G401 (cell line): ENCODE measurements around the gene REC114. TPM values are rescaled to one million over a fixed set of nuclear protein-coding genes. Genes with fewer than 3 reads are reported as not detected.
"Not testable (repeated sequence)": the region's sequence is repeated elsewhere in the genome, so short reads cannot be mapped to it uniquely, and the experiment has no call there.

ENCODE experiments used
- DNase-seq: peaks from one replicate; pipeline ENCODE4 v3.0.0-alpha.2; 2015; ENCODE audit warnings: low spot score
- in situ Hi-C: cut with HindIII; loops from 2 replicates; pipeline ENCODE4 v1.10.0; 2016; ENCODE audit warnings: low sequenced_read_pairs, mixed read lengths
- total RNA-seq: library from RNA; depleted of rRNA; stranded (reverse); fragments of >200 nt; shearing (Covaris generic); gene quantifications from 2 replicates; pipeline ENCODE4 v1.2.3, GENCODE V29; 2014

REC114 gene
- total RNA-seq, 1 experiment from 2014 or later: not detected

DNA sequence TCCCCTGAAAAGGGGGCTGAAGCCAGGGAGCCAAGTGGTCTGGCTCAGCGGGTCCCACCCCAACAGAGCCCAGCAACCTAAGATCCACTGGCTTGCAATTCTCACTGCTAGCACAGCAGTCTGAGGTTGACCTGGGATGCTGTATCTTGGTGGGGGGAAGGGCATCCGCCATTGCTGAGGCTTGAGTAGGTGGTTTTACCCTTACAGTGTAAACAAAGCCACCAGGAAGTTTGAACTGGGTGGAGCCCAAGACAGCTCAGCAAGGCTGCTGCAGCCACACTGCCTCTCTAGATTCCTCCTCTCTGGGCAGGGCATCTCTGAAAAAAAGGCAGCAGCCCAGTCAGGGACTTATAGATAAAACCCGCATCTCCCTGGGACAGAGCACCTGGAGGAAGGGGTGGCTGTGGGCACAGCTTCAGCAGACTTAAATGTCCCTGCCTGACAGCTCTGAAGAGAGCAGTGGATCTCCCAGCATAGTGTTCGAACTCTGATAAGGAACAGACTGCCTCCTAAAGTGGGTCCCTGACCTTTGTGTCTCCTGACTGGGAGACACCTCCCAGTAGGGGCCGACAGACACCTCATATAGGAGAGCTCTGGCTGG lies 5.3 kb downstream of the REC114 start:
- DNase-seq, in situ Hi-C loops: not testable (repeated sequence)

DNA sequence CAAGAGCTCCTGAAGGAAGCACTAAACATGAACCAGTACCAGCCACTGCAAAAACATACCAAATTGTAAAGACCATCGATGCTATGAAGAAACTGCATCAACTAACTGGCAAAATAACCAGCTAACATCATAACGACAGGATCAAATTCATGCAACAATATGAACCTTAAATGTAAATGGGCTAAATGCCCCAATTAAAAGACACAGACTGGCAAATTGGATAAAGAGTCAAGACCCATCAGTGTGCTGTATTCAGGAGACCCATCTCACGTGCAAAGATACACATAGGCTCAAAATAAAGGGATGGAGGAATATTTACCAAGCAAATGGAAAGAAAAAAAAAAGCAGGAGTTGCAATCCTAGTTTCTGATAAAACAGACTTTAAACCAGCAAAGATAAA lies 7.0 kb downstream of the REC114 start:
- in situ Hi-C loops, DNase-seq: not testable (repeated sequence)

DNA sequence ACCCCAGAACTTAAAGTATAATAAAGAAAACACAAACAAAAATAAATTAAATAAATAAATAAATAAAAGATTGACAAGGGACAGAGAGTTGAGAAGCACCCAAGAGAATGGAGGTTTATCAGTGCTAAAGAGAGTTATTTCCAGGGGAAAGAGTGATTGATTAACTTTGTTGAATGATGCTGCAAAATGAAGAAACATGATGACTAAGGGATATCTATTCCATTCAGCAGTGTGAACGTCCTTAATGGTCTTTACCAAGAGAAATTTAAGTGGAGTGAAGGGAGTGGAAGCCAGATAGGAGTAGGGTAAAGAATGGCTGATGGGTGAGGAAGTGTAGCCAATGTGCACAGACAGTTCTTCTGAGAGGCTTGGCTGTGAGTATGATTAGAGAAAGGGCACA lies 11.1 kb downstream of the REC114 start:
- DNase-seq: no peak
- in situ Hi-C loops: no loop called here

DNA sequence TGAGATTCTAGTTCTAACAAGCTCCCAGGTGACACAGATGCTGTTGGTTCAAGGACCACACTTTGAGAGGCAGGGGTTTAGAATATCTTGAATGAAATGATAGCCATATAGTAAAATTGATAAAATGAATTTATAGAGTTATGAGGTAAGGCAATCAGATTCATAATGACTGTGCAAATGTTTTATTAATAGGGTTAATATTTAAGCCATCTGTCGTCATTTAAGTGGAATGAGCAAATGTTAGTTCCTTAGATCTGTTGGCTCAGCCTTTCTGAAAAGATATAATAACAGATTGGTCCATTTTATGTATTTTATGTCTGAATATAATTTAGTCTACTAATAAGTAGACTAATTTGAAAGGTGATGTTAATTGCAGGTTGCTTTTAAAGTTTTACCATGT lies 12.9 kb downstream of the REC114 start:
- DNase-seq: no peak
- in situ Hi-C loops: no loop called here

DNA sequence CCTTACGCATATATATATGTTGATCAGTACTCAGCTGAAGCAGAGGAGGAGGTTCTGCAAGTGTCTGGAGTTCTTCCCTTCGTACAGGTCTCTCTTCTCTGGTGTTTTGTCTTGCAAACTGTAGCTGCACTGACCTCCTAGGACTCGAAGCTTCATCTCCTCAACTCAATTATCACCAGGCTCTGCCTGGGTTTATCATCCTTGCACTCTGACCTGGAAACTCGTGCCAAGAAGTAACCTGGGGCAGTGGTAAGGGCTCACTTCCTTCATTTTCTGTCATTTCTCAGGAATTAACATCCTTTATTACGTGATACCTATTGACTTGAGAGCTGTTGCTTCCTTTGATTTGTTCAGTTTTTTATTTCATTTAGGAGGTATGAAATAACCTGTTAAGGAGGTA lies 14.4 kb downstream of the REC114 start:
- in situ Hi-C loops: no loop called here
- DNase-seq: no peak

DNA sequence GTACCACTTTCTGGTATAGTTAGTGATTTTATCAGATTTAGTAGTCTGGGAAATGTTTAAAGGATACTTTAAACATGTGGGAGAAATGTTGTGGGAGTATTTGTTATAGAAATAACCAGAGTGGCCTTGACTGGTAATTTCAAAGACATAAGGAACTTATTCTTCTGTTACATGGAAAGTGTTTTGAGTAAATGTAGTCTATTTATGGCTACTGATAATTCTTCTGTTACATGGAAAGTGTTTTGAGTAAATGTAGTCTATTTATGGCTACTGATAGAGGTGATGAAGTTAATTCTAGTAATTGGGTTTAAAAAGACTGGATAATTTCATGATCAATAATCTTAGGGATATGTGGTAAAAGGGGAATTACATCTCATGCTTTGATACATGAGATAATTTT lies 17.7 kb downstream of the REC114 start:
- no peak for DNase-seq
- in situ Hi-C loops: no loop called here

DNA sequence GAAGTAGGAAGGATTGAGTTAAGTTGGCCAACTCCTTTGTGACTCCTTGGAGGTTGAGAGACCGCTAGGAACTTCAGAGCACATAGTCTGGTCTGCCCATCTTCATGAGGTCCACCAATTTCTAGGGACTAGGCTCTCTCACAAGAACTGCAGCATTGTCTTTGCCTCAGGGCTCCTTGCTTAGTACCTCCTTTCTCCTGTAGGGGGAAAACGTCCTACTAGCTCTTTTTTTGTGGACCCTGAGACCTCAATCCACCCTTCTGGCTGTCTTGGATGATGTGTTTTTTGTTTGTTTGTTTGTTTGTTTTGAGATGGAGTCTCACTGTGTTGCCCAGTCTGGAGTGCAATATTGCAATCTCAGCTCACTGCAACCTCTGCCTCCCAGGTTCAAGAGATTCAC lies 21.6 kb downstream of the REC114 start:
- in situ Hi-C loops: no loop called here
- no peak for DNase-seq

DNA sequence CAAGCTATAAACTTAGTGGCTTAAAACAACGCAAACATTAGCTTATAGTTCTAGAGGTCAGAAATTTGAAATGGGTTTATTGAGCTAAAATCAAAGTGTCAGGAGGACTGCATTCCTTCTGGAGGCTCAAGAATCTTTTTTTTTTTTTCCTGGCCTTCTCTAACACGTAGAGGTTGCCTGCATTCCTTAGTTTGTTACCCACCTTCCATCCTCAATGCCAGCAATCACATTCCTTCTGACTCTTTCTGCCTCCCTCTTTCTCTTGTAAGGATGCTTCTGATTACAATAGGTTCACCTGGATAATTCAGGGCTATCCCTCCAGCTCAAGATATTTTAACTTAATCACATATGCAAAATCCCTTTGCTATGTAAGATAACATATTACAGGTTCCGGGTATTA lies 24.8 kb downstream of the REC114 start:
- DNase-seq: no peak
- in situ Hi-C loops: no loop called here

DNA sequence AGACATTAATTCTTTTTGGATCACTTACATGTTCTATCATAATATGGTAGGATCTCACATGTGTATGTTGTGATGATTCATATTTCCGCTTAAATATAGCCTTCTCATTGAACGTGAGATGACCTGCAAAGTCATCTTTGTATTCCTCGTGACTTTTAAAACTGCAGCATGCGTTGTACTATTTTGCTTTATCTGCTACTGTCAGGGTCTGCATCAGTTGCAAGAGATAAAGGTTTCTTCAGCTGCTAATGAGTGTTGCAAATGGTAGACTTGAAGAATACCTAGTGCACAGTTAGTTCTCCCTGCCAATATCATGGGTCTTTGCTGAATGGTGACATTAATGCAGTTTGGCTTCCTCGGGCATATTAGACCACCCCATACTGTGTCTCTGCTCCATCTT lies 31.8 kb downstream of the REC114 start:
- in situ Hi-C loops: no loop called here
- no peak for DNase-seq

DNA sequence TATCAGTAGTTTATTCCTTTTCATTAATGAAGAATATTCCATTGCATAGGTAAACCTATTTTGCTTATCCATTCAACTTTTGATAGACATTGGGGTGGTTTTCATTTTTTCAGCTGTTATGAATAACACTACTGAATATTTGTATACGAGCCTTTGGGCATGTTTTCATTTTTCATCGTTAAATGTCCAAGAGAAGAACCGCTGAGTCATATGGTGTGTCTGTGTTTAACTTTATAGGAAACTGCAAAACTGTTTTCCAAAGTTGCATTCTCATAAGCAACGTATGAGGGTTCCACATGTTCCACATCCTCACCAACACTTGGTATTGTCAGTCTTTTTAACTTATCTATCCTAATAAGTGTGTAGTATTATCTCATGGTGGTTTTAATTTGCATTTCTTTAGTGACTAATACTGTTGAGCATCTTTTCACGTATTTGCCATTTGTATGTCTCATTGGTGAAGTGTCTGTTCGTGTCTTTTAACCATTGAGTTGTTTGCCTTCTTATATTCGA lies 33.8 kb downstream of the REC114 start:
- no peak for DNase-seq
- in situ Hi-C loops: no loop called here

DNA sequence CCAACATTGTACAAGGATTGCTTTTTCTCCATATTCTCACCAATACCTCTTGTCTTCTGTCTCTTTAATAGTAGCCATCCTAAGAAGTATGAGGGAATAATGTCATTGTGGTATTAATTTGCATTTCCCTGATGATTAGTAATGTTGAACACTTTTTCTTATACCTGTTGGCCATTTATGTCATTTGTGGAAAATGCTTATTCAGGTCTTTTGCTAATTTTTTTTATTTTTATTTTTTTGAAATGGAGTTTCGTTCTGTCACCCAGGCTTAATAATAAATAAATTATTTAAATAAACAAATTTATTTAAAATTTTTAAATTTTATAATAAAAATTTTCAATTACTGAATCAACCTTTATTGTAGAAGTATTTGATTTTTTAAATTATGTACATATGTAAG lies 37.1 kb downstream of the REC114 start:
- in situ Hi-C loops: no loop called here
- no peak for DNase-seq

DNA sequence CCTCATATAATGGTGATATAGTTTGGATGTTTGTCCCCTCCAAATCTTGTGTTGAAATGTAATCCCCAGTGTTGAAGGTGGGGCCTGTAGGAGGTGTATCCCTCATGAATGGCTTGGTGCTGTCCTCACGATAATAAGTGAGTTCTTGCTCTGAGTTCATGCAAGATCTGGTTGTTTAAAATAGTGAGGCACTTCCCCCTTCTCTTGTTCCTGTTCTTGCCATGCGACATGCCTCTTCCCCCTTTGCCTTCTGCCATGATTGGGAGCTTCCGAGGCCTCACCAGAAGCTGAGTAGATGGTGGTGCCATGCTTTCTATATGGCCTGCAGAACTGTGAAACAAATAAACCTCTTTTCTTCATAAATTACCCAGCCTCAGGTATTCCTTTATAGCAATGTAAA lies 39.2 kb downstream of the REC114 start:
- no peak for DNase-seq
- in situ Hi-C loops: no loop called here

DNA sequence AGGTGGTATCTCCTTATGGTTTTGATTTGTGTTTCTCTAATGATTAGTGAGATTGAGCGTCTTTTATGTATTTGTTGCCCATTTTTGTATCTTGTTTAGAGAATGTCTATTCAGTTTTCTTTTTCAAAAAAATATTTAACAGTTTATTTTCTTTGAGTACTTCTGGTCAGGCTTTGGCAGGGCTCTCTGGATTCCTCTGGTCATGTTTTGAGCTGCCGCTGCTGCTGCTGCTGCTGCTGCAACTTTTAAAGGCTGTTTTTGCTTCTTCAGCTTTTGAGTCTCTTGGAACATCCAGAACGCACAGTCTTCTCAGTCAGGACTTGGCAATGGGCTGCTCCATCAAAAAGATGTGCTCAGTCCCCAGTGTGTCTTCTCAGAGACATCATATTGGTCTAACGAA lies 40.1 kb downstream of the REC114 start:
- in situ Hi-C loops: no loop called here
- DNase-seq: no peak

DNA sequence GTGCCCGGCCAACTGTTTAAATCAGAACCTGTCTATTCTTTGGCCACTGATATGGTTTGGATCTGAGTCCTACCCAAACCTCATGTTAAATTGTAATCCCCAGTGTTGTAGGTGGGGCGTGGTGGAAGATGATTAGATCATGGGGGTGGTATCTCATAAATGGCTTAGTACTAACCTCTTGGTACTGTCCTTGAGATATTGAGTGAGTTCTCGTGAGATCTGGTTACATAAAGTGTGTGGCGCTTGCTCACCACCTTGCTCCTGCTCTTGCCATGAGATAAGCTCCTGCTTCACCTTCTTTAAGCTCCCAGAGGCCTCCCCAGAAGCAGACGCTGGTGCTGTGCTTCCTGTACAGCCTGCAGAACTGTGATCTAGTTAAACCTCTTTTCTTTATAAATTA lies 42.4 kb downstream of the REC114 start:
- in situ Hi-C loops: no loop called here
- DNase-seq: no peak

DNA sequence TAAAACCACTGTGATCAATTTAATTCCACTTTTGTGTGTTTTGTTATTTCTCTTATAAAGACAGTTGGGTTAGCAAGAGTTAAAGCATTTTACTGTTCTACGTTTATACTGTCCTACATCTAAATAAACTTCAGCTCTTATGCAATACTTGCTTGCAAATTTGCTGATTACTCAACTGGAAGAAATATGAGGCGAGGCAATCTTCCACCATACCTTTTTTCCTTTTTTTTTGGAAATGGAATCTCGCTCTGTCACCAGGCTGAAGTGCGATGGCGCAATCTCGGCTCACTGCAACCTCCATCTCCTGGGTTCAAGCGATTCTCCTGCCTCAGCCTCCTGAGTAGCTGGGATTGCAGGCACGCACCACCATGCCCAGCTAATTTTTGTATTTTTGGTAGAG lies 42.9 kb downstream of the REC114 start:
- DNase-seq, in situ Hi-C loops: not testable (repeated sequence)

DNA sequence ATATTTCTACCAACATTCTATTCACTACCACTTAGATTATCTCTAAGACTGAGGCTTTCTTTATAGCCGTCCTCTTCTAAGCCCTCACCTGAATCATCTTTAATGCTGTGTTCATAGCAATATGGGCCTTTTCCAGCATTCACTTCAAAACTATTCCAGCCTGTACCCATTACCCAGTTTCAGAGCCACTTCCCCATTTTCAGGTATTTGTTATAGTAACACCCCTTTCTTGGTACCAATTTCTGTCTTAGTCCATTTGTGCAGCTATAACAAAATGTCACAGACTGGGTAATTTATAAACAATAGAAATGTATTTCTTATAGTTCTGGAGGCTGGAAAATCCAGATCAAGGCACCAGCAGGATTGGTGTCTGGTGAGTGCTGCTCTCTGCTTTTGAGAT lies 45.7 kb downstream of the REC114 start:
- DNase-seq: no peak
- in situ Hi-C loops: no loop called here

DNA sequence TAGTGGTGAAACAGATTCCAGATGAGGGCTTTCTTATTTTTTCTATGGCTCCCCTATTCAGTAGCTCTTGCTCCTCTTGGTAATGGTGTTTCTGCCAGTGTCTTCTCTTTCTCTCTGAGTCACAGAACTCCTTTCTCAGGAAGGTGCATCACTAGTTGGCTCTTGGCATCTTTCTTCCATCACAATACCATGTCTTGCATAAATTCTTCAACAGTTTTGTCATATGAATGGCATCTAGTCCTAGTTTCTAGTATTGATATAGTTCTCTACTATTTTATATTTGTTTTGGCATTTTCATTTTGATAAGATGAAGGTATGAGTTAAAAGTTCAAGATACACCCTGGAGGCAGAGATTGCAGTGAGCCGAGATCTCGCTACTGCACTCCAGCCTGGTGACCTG lies 51.0 kb downstream of the REC114 start:
- in situ Hi-C loops: no loop called here
- DNase-seq: no peak

DNA sequence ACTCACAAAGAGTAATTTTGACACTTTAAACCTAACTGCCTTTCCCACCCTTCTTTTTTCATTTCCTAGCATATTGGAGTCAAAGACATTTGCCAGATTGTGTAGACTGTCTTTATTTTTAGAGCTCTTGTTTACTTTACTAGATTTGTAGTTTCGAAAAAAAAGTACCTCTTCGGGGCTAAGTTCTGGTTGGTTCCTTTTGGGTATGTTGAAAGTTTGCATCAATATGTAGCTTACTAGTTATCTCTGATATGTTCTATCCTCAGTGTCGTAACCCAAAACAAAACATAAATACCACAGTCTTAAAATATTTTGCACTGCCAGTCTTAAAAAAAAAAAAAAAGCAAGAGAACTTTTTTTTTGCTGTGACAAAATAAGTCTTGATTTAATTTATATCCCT lies 52.2 kb downstream of the REC114 start:
- in situ Hi-C loops: no loop called here
- no peak for DNase-seq

DNA sequence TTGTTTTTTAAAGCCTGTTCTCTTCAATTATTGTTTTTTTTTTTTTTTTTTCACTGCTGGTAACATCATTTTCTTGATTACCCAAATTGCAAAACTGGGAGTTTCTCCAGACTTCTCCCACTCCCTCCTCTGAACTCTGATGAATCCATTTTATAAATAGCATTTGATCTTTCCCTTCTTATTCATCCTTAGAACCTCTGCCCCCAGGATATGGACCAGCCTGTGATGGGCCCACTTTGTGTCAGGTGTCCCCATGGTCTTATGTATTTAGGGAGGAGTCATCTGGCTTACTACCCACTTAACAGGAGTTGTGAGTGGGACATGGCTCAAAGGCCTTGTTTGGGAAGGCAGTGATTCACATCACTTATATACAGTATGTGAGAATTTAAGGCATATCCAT lies 57.7 kb downstream of the REC114 start:
- in situ Hi-C loops: no loop called here
- DNase-seq: no peak

DNA sequence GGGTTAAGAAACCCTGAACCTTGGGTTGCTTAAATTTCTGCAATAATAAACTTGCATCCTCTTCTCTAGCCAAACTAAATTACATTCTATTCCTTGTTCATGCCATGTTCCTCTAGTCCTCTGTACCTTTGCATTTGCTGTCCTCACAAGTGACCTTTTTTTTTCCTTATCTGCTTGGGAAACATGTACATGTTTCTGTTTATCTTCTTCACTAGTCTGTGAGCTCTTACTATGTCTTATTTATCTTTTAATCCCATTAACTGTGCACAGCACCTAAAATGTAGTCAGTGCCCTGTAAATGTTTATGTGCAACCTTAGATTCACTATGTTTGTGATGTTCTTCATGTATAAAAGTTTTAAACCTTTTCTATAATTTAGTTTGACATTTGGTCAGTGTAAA lies 61.9 kb downstream of the REC114 start:
- in situ Hi-C loops: no loop called here
- no peak for DNase-seq

DNA sequence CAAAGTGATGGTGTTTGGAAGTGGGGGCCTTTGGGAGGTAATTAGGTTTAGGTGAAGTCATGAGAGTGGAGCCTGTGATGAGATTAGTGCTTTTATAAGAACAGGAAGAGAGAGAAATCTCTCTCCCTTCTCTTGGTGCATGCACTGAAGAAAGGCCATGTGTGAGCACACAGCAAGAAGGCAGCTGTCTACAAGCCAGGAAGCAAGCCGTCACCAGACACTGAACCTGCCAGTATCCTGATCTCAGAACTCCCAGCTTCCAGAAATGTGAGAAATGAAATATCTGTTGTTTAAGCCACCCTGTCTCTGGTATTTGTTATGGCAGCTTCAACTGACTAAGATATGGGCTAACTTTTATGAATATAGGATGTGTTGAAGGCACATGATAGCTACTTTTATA lies 72.6 kb downstream of the REC114 start:
- DNase-seq: no peak
- in situ Hi-C loops: no loop called here

DNA sequence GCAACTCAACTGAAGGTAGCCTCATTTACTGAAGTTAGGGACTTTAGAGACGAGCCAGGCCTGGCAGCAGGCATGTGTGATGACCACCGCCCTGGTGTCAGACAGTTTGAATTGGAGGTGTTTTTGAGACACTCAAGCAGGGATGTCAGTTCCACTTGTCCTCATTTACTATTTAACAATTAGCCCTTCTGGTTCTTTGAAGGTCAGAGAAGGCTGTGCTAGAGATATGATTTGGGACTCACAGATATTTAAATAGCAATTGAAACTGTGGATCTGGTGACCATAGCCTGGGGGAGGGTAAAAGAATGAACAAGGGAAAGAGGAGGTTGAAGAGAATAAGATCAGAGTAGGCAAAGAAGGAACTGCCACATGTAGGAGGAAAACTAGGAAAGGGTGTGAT lies 74.6 kb downstream of the REC114 start:
- DNase-seq: no peak
- in situ Hi-C loops: no loop called here
